K562 (cell line): ENCODE data around the gene GALNT15. TPM values are rescaled to one million over a fixed set of nuclear protein-coding genes. Genes with fewer than 3 reads are reported as not detected.

Experiments used
- ATAC-seq: fragments of 200-7000 bp; cut with Tn5 transposase; 3 replicates; pipeline ENCODE4 v1.9.1; 2020; ENCODE audit warnings: moderate library complexity
- BruUV-seq: library from RNA; stranded (reverse); fragments of 400-500 nt; replicated peaks from 2 replicates; lab custom pipeline; 2021; lab: Mats Ljungman, UMichigan
- CTCF ChIA-PET: fragments of 300-600 bp; formaldehyde crosslinking; extraction: SDS; loops from one replicate; lab custom pipeline; 2021; ENCODE audit warnings: low intra/inter-chr PET ratio; lab: Yijun Ruan, JAX
- POLR2A ChIA-PET: fragments of 300-600, 350-650 bp; sonication (Branson Sonifier 250); formaldehyde crosslinking; extraction: SDS; loops from one replicate; lab custom pipeline; 2021; ENCODE audit warnings: antibody characterized with exemption, inconsistent platforms; lab: Yijun Ruan, JAX
- DNase-seq, 4 experiments: peaks; one replicate each; pipeline versions ENCODE4 v3.0.0 to v3.0.0-alpha.2; 2011 to 2018; ENCODE audit warnings: low spot score in 3 of 4, mixed read lengths in 3 of 4; ENCODE audit errors: extremely low read depth in 1 of 4
- FAIRE-seq: peaks from 2 replicates; lab custom pipeline; 2011; peaks lifted over from hg19 to GRCh38; lab: Jason Lieb, UNC
- H2AFZ ChIP-seq: 2 replicates; pipeline ENCODE4 v1.6.0; 2011; ENCODE audit warnings: low read depth, low read length, control low read depth, inconsistent platforms
- H3K27ac ChIP-seq: fragments of 200-600 bp; 3 replicates; pipeline ENCODE4 v1.8.0; 2011; ENCODE audit warnings: low read depth, mild to moderate bottlenecking, control low read depth, inconsistent platforms, low read length, moderate library complexity, mixed read lengths; ENCODE audit errors: extremely low read depth
- H3K27me3 ChIP-seq, 2 experiments: fragments of 300-600 bp in 1 of 2; 2 replicates in 1 of 2; 3 replicates in 1 of 2; pipeline versions ENCODE4 v1.6.0 to v1.8.0; 2011; ENCODE audit warnings: inconsistent platforms in 2 of 2, low read length in 2 of 2, mild to moderate bottlenecking in 1 of 2, mixed read lengths in 1 of 2, moderate library complexity in 1 of 2; ENCODE audit not compliant: control insufficient read depth in 2 of 2, insufficient read depth in 2 of 2
- H3K36me3 ChIP-seq: fragments of 300-600 bp; 3 replicates; pipeline ENCODE4 v1.8.0; 2011; ENCODE audit warnings: mild to moderate bottlenecking, low read length, inconsistent platforms; ENCODE audit not compliant: control insufficient read depth, insufficient read depth
- H3K4me1 ChIP-seq, 2 experiments: fragments of 200-600 bp in 1 of 2; replicated peaks in 1 of 2; 2 replicates in 1 of 2; 3 replicates in 1 of 2; pipeline versions ENCODE4 v1.5.1 to v1.8.0; 2011; ENCODE audit warnings: inconsistent platforms in 2 of 2, low read length in 2 of 2, mild to moderate bottlenecking in 1 of 2, mixed read lengths in 1 of 2, moderate library complexity in 1 of 2; ENCODE audit not compliant: control insufficient read depth in 2 of 2, insufficient read depth in 2 of 2
- H3K4me2 ChIP-seq: 2 replicates; pipeline ENCODE4 v1.6.1; 2011; ENCODE audit warnings: low read length, control low read depth, inconsistent platforms, mixed read lengths; ENCODE audit not compliant: insufficient read depth
- H3K4me3 ChIP-seq: fragments of 200-600 bp; sonication (generic), shearing (Covaris generic); 2 replicates; pipeline ENCODE4 v1.5.1; 2016; ENCODE audit warnings: control low read depth, inconsistent platforms
- H3K79me2 ChIP-seq: fragments of 200-600 bp; 3 replicates; pipeline ENCODE4 v1.8.0; 2011; ENCODE audit warnings: low read length, inconsistent platforms; ENCODE audit not compliant: control insufficient read depth, insufficient read depth
- H3K9ac ChIP-seq, 2 experiments: 2 replicates each; pipeline versions ENCODE4 v1.6.0 to v1.6.1; 2011; ENCODE audit warnings: low read depth in 2 of 2, low read length in 2 of 2, control low read depth in 1 of 2, inconsistent platforms in 1 of 2, mild to moderate bottlenecking in 1 of 2, mixed read lengths in 1 of 2; ENCODE audit not compliant: insufficient read depth in 1 of 2
- H3K9me1 ChIP-seq: one replicate; pipeline ENCODE4 v1.6.0; 2011; ENCODE audit warnings: inconsistent platforms, mild to moderate bottlenecking, low read length, moderate library complexity; ENCODE audit not compliant: control insufficient read depth, insufficient read depth
- H3K9me3 ChIP-seq: replicated peaks from 2 replicates; pipeline ENCODE4 v1.5.1; 2011; ENCODE audit warnings: low read depth, low read length, inconsistent platforms; ENCODE audit not compliant: control insufficient read depth, insufficient read depth
- H4K20me1 ChIP-seq: replicated peaks from 2 replicates; pipeline ENCODE4 v1.6.1; 2011; ENCODE audit warnings: low read length, inconsistent platforms, mixed read lengths; ENCODE audit not compliant: control insufficient read depth, insufficient read depth
- CSDE1 ChIP-seq, 2 experiments: fragments of 450-650 bp; IDR thresholded peaks; 2 replicates each; pipeline ENCODE4 v1.6.1; 2016; ENCODE audit warnings: mild to moderate bottlenecking in 1 of 2
- HCFC1 ChIP-seq: IDR thresholded peaks from 2 replicates; pipeline ENCODE4 v1.6.1; 2012; ENCODE audit warnings: low read depth, low read length, improper control_type of control experiment
- HNRNPL ChIP-seq: fragments of 200-400 bp; formaldehyde crosslinking; IDR thresholded peaks from 2 replicates; pipeline ENCODE4 v1.6.1; 2017; ENCODE audit warnings: low read depth, mild to moderate bottlenecking, low read length
- SIX5 ChIP-seq, 2 experiments: IDR thresholded peaks; 2 replicates each; pipeline ENCODE4 v1.6.1; 2011; ENCODE audit warnings: low read length in 2 of 2, borderline replicate concordance in 1 of 2, low read depth in 1 of 2, mild to moderate bottlenecking in 1 of 2, moderate library complexity in 1 of 2; ENCODE audit not compliant: insufficient read depth in 1 of 2
- SMAD1 ChIP-seq: fragments of 150-350 bp; IDR thresholded peaks from 2 replicates; pipeline ENCODE4 v1.6.1; 2014; ENCODE audit warnings: low read length, low read depth; ENCODE audit not compliant: partially characterized antibody
- ZNF175 ChIP-seq: fragments of 200-800 bp; sonication (Bioruptor generic); IDR thresholded peaks from 2 replicates; pipeline ENCODE4 v1.6.1; 2016; ENCODE audit warnings: low read depth, mild to moderate bottlenecking, missing genetic modification characterization, missing compliant biosample characterization
- ZNF436 ChIP-seq: fragments of 250-450, 450-650 bp; sonication (Bioruptor Pico); formaldehyde crosslinking; IDR thresholded peaks from 2 replicates; pipeline ENCODE4 v1.7.0; 2020; ENCODE audit warnings: mild to moderate bottlenecking
- WGBS: fragments of 100-300 bp; shearing (Covaris generic); methylation state at CpG from one replicate; pipeline ENCODE4 v1.1.6; 2016; ENCODE audit warnings: low coverage, mixed read lengths; ENCODE audit not compliant: insufficient coverage; ENCODE audit errors: missing lambda C conversion rate; 5-methylcytosine and 5-hydroxymethylcytosine counted together
- in situ Hi-C: fragments of 300-500 bp; cut with MboI; formaldehyde crosslinking; loops from 4 replicates; pipeline ENCODE4 v1.15.0; 2018; ENCODE audit warnings: inconsistent platforms, mixed read lengths
- intact Hi-C: fragments of 100-400 bp; cut with micrococcal nuclease; formaldehyde crosslinking; loops from 2 replicates; pipeline ENCODE4 v1.14.2; 2022
- polyA plus RNA-seq, 8 experiments: library from polyadenylated mRNA; depleted of rRNA in 4 of 8; stranded (reverse) in 5 of 8; unstranded in 3 of 8; fragments of >200 nt; fragmentation: Nextera tagmentation in 2 of 8; fragmentation: Illumina TruSeq in 1 of 8; extraction: Ambion mirVana in 2 of 8; extraction: Trizol in 1 of 8; gene quantifications; 2 replicates each; pipeline versions ENCODE4 v1.2.1 to v1.2.3, GENCODE V29; 2011 to 2014; ENCODE audit warnings: inconsistent platforms in 1 of 8, missing spikeins in 1 of 8
- total RNA-seq, 7 experiments: library from RNA; depleted of rRNA in 6 of 7; stranded (reverse); fragments of >200 nt in 6 of 7; fragmentation: Illumina TruSeq in 2 of 7; extraction: Trizol in 2 of 7; gene quantifications; 2 replicates each; pipeline versions ENCODE4 v1.2.1 to v1.2.3, GENCODE V29; 2011 to 2021; ENCODE audit warnings: low replicate concordance in 1 of 7
- TF ChIP-seq, protein P1 (sequence below): fragments of 450-650 bp; formaldehyde crosslinking; IDR thresholded peaks from 2 replicates; pipeline ENCODE4 v1.4.0; 2020; ENCODE audit warnings: mild to moderate bottlenecking, moderate library complexity

Gene GALNT15
- total and polyA plus RNA-seq, 9 of the 15 experiments (the other 6 are each of a cell fraction or from before 2014, with no cell fraction given): not detected

GRCh38 chr3:16214366-16214765, 39.9 kb downstream of the GALNT15 start:
- Histone ChIP-seq H3K79me2 (no peaks in the 10 kb centered on the region), H3K9me1 (no peaks in the 10 kb centered on the region), H3K27me3 (peaks cover 14 to 42% of the 10 kb centered on the region in 2 experiments; a peak in 4 of 5 replicates), H4K20me1 (no peaks in the 10 kb centered on the region), H3K9ac (no peak overlapping the region), H3K4me3 (no peak overlapping the region), H3K27ac (no peak overlapping the region), H2AFZ (no peak overlapping the region)
- no TSS peak for BruUV-seq
- WGBS: 0% methylated on average over 4 of the region's 4 CpGs
- ChIA-PET POLR2A (interaction anchor here (1.0 to 2.2 kb wide), 3 partner anchors 17 to 21 kb away, joined by 3 to 4 read pairs (median 3); no protein-coding TSS in a partner anchor), CTCF (no interaction called here)
- TF ChIP-seq SMAD1 (no peak), CSDE1 (IDR thresholded peaks at IDR 0.05) (no peak), ZNF175 (CRISPR knock-in tag) (no peak), SIX5 (IDR thresholded peaks at IDR 0.05; ENCODE audit: borderline replicate concordance in 1 of 2, insufficient read depth in 1 of 2, low read depth in 1 of 2, low read length in 2 of 2) (no peak), HCFC1 (no peak), ZNF436 (CRISPR knock-in tag) (no peak), HNRNPL (no peak)
- TF ChIP-seq, protein P1, sequence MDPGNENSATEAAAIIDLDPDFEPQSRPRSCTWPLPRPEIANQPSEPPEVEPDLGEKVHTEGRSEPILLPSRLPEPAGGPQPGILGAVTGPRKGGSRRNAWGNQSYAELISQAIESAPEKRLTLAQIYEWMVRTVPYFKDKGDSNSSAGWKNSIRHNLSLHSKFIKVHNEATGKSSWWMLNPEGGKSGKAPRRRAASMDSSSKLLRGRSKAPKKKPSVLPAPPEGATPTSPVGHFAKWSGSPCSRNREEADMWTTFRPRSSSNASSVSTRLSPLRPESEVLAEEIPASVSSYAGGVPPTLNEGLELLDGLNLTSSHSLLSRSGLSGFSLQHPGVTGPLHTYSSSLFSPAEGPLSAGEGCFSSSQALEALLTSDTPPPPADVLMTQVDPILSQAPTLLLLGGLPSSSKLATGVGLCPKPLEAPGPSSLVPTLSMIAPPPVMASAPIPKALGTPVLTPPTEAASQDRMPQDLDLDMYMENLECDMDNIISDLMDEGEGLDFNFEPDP: no peak
- TF ChIP-seq, all 486 proteins: peak for 0
- in situ Hi-C loops: no loop called here
- no peak overlapping the region for H3K4me2 ChIP-seq
- H3K9me3 ChIP-seq: no peaks in the 10 kb centered on the region
- no peaks in the 10 kb centered on the region for H3K36me3 ChIP-seq
- no peak for DNase-seq
- intact Hi-C loops: no loop called here
- ATAC-seq: no peak
- FAIRE-seq: no peak
- H3K4me1 ChIP-seq: no peaks in the 10 kb centered on the region
